GM10847 (cell line): ENCODE measurements around the gene LRRN2.

Experiments used
- POLR2A ChIP-seq: IDR thresholded peaks from 2 replicates; pipeline ENCODE4 v1.6.1; 2011; ENCODE audit not compliant: insufficient read length; ENCODE audit errors: extremely low read depth

Gene LRRN2

GRCh38 chr1:204685236-204686006 lies at the start of gene LRRN2:
TSS of gene LRRN2 (minus strand) at chr1:204685738. CDS start at chr1:204619992, 65,746 bp downstream.
- no peak for TF ChIP-seq POLR2A

- TF ChIP-seq POLR2A = no peak
Observed at GRCh38 chr1:204735042-204735441, 49.5 kb upstream of the LRRN2 start.

- TF ChIP-seq POLR2A = no peak
Observed at GRCh38 chr1:204733869-204734596, 48.5 kb upstream of the LRRN2 start.

GRCh38 chr1:204733289-204733688 lies 47.8 kb upstream of the LRRN2 start:
- TF ChIP-seq POLR2A = no peak

GRCh38 chr1:204731985-204732575 lies 46.5 kb upstream of the LRRN2 start:
- no peak for TF ChIP-seq POLR2A

- no peak for TF ChIP-seq POLR2A
Observed at GRCh38 chr1:204731509-204731908, 46.0 kb upstream of the LRRN2 start.

- no peak for TF ChIP-seq POLR2A
Observed at GRCh38 chr1:204730826-204731459, 45.4 kb upstream of the LRRN2 start.

- no peak for TF ChIP-seq POLR2A
Observed at GRCh38 chr1:204729516-204729915, 44.0 kb upstream of the LRRN2 start.

GRCh38 chr1:204728456-204728855 lies 42.9 kb upstream of the LRRN2 start:
- TF ChIP-seq POLR2A = no peak

- no peak for TF ChIP-seq POLR2A
Observed at GRCh38 chr1:204728045-204728444, 42.5 kb upstream of the LRRN2 start.

- TF ChIP-seq POLR2A = no peak
Observed at GRCh38 chr1:204726478-204726877, 40.9 kb upstream of the LRRN2 start.

GRCh38 chr1:204725821-204726448 lies 40.4 kb upstream of the LRRN2 start:
- no peak for TF ChIP-seq POLR2A

- no peak for TF ChIP-seq POLR2A
Observed at GRCh38 chr1:204723131-204723787, 37.7 kb upstream of the LRRN2 start.

GRCh38 chr1:204721373-204722055 lies 36.0 kb upstream of the LRRN2 start:
- no peak for TF ChIP-seq POLR2A
